IPS-NIHi7 (cell line): ENCODE data around the gene BSN.
"Not testable (repeated sequence)": the region's sequence is repeated elsewhere in the genome, so short reads cannot be mapped to it uniquely, and the experiment has no call there.

Experiments
- DNase-seq: peaks from one replicate; pipeline ENCODE4 v3.0.0; 2012; ENCODE audit warnings: mixed read lengths; ENCODE audit errors: extremely low spot score

The BSN gene

DNA sequence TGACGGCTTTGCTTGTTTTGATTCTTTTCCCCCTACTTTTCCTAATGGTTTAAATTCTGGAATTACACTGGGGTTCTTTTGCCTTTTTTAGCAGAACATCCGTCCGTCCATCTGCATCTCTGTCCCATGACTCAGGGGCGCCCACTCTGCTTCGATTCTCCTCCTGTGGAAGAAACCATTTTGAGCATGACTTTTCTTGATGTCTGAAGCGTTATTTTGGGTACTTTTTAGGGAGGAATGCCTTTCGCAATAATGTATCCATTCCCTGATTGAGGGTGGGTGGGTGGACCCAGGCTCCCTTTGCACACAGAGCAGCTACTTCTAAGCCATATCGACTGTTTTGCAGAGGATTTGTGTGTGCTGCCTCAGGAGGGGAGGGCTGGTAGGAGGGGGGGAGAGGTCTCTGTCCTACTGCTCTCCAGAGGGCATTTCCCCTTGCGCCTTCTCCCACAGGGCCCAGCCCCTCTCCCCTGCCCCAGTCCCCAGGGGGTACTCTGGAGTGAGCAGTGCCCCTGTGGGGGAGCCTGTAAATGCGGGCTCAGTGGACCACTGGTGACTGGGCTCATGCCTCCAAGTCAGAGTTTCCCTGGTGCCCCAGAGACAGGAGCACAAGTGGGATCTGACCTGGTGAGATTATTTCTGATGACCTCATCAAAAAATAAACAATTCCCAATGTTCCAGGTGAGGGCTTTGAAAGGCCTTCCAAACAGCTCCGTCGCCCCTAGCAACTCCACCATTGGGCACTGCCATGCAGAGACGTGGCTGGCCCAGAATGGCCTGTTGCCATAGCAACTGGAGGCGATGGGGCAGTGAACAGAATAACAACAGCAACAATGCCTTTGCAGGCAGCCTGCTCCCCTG is 19.5 kb upstream of the BSN start:
- DNase-seq = peak; percentile 61

DNA sequence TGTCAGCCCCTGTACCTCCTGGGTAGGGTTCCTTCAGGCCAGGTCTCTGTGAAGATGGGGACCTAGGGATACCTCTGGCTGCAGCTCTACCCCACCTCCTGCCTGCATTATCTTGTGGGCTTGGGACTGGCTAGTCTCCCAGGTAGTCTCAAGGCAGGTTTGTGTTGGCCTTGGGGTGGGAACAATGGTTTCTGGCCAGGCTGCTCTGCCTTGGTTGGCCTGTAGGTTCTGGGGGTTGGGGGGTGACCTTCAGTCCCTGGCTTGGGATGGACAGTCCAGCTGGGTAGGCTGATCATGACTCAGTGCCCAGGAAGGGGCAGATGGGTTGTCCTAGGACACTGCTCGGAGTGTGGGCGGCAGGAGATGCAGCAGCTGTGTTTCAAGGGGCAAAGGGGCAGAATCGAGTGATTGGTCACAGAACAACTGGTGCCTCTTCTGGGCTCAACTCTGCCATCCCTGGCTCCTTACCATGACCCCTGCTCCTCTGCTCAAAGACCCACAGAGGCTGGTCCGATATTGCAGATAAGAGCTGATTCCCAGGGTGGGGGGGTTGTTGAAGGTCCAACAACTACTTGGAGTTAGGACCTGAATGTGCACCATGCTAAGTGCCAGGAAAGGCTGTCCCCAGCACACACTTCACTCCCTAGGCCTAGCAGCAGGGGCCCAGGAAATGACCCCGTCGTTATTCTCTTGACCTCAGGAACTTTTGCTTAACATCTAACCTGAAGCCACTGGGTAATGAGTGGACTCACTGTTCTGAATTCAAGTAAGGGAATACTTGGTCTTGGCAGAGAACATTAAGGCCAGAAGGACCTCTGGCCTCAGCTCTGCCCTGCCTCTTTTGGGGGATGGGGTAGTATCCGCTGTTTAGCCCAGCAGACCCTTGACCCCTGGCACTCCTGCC is 18.1 kb upstream of the BSN start:
- DNase-seq = no peak

DNA sequence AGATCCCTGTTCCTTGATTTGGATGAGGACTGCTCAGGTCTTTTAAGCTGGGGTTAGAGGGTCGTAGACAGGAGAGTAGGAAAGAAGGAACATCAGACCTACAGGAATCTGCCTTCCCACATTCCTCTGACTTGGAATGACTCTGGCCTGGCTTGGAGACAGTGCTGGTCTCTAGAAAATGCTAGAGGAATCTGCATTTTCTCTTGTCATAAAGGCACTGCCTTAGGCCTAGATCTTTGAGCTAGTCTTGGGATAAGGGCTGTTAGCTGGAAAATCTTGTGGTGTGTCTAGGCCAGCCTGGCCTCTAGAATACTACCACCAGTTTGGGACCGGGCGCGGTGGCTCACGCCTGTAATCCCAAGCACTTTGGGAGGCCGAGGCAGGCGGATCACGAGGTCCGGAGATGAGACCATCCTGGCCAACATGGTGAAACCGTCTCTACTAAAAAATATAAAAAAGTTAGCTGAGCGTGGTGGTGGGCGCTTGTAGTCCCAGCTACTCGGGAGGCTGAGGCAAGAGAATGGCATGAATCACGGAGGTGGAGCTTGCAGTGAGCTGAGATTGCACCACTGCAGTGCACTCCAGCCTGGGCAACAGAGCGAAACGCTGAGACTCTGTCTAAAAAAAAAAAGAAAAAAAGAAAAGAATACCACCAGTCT is 17.3 kb upstream of the BSN start:
- DNase-seq = no peak

DNA sequence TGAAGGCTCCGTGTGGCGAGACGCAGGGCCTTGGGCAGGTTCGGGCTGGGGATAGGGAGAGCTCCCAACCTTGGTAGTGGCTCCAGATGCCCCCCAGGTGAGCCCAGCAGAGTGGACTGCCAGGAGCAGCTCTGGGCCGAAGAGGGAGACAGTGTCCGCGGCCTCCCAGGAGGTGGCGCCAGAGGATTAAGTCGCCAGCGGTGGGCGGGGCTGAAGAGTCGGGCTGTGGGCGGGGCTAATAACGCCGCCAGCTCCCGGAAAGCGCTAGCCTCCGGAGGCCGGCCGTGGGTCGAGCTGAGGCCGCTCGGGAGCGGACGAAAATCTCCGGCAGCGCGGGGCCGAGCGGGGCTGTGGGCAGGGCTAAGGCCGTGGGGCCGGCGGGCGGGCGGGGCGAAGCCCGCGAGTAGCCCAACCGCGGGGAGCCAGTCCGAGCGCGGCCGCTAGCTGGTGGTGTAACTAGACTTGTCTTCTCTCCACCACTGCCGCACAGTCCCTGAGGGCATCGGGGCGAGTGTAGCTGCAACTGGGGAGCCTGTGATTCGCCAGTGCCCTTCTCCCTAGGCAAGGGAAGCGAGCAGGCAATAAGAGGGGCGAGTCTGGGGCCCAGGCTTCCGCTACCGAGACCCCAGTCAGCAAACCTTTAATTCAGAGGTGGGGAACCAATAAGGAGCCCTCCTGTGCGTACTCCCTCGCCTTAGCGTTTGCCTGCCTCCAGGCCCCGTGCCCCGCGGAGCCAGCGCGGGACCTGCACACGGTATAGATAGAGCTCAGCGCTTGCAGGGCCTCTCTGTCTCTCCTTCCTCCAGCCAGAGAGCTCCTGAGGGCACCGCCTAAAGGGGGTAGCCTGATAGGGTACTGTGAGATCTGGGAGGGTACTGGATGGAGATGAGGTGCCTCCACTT is 14.4 kb upstream of the BSN start:
- DNase-seq = peak; percentile 95

DNA sequence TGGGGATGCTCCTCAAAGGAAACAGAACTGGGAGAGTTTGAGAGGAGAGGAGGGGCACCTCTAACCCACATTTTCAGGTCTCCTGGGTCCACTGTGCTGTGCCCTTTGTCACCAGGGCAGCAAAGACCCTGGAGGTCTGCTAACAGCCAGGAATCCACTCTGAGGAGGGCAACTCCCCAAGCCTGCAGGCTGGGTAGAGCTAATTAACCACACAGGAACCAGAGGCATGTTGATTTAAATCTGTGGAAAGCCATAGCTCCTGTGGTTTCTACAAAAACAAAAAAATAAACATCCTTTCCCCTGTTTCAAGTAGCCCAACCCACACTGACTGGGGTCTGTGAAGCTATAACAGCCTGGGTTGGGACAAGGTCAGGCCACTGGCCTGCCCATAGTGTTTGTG is 2.2 kb upstream of the BSN start:
- DNase-seq = no peak

DNA sequence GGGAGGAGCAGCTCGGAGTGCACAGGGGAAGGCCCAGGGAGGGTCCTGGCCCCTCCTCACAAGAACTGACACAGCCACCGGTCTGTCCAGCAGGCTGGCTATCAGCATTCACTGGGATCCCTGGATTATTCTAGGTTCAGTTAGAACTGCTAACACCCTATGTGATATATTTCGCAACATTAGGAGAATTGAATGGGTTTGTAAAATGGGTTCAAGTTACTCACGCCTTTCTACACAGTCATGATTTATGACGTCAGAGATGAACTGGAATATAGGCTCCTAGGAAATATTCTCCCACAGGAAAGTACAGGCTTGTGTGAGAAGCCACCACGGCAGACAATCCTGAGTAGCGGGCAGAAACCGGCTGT is 969 bp upstream of the BSN start:
- no peak for DNase-seq

DNA sequence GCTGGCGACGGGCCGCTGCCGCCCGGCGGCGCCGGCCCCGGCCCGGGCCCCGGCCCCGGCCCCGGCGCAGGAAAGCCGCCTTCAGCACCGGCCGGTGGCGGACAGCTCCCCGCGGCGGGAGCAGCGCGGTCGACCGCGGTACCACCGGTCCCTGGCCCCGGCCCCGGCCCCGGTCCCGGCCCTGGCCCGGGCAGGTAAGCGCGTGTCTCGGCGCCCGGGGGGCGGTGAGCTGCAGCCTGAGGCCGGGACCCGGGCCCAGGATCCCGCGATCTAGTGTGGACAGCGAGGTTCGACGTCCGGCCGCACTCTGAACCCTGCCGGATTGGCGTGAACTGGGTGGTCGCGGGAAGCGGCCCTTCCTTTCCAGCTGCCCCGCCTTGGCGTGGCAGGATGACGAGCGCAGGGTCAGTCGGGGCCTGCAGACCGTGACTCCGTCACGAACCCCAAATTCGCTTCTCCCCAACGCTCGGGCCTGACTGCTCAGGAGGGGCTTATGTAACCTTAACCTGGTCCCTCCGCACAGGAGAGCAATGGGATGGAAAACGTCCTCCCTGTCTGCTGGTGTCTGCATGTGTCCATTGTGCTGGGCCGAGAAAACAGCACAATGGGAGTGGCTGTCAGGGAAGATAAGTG is 472 bp downstream of the BSN start:
- peak; percentile 84 for DNase-seq

DNA sequence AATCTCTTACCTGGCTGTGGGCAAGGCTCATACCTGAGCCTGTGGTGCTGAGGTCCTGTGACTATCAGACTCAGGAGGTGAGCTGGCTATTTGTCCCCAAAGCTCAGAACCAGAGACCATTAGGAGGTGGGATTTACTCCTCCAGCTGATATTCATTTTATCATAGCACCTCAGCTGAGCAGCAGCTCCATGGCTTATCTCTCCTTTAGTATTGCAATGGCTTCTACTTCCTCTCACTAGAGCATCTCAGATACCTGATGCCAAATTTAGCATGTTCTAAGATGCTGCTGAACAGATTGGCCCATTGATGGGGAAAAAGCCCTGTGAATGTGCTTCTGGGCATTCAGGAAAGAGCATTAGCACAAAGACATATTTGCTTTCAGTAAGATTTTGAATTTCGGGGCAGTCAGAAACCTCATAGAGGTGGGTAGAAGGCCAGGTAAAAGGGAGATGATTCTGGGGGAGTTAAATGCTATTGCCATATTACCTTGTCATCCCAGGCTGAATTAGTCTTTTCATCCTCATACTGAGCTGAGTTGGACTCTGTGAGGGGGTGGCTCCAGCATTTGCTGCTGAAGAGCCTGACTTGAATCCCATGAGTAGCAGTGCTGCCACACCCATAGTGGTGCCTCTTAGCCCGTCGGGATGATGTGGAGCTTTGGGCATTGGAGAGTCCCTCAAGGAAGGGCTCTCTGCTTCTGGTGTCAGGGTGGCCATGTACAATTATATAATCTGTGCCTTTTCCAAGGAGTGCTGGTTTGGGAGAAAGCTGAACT is 2.4 kb downstream of the BSN start:
- DNase-seq = no peak

DNA sequence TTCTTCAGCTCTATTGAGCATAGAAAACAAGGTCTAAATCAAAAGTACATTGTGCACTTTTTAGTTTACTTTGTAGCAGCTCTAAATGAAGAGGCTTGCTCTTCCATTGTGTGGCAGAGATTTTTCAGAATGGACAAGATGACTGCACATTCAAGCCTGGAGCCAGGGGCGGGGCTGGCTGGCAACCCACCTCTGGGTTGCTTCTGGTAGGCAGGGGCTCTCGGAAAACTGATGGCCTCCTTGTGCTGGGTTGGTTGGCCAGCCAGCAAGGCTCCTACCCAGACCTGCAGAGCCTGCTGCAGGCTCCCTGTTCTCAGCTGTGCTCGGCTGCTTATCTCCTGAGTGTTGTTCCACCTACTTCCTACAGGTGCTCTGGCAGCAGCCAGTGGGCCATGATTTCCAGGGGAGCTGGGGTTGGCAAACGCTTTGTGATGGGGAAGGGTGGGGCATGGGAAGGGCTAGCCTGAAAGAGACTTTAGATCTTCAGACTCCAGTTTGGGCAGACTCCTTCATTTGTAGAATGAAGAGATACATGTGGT is 8.8 kb downstream of the BSN start:
- DNase-seq = peak; percentile 66

DNA sequence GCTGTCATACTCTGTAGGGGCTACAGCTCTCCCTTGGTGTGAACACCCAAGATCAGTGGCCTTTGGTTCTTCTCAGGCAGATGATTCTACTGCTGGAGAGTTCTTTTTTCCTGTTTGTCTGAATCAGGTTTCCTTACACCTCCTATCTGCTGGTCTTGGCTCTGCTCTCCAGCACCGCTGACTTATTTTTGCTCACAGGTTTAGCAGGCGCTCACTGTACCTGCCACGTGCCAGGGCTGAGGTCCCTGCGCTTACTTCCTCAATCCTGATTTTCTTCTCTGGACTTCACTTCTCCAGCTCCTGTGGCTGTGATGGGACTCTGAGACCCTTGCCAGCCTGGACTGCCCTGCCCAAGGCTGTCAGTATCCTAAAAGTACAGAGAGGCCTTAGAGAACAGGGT is 9.5 kb downstream of the BSN start:
- DNase-seq = no peak

DNA sequence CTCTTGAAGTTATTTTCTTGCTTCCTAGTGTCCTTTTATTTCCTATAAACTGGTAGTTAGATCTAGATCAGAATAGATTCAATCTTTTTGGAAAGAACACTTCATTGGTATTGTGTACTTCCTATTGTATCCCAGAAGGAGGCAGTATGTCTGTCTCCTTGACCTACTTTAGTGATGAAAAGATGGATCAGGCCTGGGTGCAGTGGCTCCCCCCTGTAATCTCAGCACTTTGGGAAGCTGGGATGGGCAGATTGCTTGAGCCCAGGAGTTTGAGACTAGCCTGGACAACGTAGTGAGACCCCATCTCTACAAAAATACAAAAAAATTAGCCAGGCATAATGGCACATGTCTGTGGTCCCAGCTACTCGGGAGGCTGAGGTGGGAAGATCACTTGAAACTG is 12.0 kb downstream of the BSN start:
- DNase-seq = peak; percentile 35

DNA sequence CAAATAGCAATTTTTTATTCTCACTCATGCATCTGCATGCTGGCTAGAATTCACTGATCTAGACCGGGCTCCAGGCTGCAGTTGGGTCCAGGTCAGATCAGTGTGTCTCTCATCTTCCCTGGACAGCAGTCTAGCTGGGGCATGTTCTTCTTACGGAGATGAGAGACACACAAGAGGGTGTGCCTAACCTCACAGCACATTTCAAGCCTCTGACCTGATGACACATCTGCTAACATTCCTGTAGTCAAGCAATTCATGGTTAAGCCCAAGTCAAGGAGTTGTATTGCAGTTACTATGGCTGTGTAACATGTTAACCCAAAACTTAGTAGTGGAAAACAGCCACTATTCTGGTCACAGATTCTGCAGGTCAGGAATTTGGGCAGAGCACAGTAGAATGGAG is 13.1 kb downstream of the BSN start:
- no peak for DNase-seq

DNA sequence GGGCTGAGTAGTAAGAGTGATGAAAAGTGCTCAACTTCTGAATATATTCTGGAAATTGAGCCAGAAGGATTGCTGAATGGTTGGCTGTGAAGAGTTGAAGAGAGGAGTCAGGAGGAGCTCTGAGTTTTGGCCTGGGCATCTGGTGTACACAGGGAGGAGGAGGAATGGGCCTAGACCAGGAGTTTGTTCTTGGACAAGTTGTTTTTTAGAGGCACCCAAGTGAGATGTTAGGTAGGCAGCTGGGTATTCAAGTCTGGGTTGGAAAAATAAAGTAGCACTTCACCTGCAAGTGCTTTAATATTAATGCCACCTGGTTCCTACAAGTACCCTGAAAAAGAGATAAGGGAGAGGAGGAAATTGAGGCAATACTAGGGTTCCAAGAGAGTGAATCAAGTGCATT is 14.7 kb downstream of the BSN start:
- DNase-seq = no peak

DNA sequence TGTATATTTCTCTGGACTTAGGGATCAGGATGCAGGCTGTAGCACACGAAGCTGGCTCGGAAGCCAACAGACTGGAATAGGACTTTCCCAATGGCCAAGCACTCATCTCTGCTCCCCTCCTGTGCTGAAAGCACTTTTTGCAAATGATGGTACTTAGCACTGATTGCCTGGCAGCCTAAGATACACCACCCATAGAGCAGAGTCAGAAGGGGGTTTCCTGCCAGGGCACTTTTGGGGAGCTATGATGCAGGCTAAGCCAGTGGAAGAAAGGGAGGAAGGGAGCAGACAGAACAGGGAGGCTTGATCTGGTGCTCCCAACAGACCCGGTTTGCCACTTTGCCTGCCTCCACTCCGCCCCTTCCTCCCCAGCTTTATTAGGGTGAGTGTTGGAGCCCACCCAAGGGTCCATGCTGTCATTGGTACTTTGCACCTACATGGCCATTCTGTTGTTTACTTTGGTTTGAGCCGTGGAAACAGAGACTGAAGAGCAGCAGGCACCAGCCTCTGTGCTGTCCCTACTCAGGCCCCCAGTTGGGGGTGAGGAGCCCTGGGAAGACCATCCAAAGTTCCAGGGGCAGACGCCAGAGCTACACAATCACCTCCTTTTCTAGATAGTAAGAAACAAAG is 15.9 kb downstream of the BSN start:
- no peak for DNase-seq

DNA sequence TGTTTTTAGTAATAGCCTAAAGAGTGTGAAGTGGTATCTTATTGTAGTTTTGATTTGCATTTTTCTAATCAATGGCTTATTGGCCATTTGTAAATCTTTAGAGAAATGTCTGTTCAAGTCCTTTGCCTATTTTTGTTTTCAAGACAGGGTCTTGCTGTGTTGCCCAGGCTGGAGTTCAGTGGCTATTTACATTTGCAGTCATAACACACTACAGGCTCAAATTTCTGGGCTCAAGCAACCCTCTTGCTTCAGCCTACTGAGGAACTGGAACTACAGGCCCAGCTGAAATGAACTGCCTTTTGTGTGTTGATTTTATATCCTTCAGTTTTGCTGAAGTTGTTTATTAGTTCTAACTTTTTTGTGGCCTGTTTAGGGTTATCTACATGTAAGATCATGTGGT is 27.9 kb downstream of the BSN start:
- DNase-seq = no peak

DNA sequence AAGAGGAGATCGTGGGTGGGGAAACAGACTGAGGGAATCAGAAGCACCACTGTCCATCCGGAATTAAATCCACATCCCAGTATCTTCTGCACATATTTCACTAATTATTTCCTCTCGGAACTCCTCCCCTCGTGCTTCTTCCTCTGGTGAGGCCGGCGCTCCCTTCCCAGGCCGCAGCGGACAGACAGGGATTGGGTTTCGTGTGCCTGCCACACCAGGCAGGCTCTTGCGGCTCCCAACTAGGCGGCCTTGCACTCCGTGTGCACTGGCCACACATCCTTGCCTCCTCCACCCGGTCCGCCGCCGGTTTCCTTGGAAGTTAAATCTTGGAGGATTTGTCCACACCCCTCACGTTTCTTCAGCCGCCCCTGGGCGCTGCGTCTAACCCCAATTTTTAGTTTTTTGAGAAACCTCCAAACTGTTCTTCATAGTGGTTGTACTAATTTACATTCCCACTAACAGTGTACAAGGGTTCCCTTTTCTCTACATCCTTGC is 31.0 kb downstream of the BSN start:
- not testable (repeated sequence) for DNase-seq

DNA sequence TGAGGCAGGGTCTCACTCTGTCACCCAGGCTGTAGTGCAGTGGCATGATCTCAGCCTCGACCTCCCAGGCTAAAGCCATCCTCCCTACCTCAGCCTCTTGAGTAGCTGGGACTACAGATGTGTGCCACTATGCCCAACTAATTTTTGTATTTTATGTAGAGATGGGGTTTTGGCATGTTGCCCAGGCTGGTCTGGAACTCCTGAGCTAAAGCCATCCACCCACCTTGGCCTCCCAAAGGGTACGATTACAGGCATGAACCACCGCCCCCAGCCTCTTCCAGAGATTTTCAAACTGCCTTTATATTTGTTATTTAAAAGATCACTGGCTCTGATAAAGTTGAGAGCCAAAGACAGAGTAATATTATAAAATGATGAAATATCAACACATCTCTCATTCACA is 37.3 kb downstream of the BSN start:
- no peak for DNase-seq

DNA sequence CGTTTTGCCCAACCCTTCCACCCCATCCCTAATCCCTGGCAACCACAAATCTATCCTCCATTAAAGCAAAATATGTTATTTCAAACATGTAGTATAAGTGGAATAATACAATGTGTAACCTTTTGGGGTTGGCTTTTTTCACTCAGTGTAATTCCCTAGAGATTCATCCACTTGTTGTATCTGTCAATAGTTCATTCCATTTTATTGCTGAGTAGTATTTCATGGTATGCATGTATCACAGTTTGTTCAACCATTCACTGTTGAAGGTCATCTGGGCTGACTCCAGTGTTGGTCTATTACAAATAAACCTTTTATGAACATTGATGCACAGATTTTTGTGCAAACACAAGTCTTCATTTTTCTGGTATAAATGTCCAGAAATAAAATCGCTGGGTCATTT is 38.8 kb downstream of the BSN start:
- DNase-seq = no peak

DNA sequence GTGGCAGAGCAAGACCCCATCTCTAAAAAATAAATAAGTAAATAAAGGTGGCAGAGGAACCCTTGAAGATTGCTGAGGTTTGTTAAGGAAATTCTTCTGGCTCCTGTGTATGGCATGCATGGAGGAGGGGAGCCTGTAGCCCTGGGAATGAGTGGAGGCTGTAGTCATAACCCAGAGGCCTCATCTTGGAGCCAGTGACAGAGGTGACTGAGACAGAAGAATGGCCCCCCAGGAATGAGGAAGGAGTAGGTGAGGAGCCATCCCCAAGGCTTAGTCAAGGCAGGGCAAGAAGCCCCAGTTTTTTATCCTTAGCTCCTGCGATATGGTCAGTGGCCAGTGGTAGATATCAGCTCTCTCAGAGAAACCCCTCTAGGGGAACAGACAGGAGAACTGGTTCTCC is 46.5 kb downstream of the BSN start:
- no peak for DNase-seq
